Measurements from ENCODE around the gene MORN1. TPM values are rescaled to one million over a fixed set of nuclear protein-coding genes. Genes with fewer than 3 reads are reported as not detected.
"Not testable (repeated sequence)": the region's sequence is repeated elsewhere in the genome, so short reads cannot be mapped to it uniquely, and the experiment has no call there.

The MORN1 gene
- total RNA-seq, result 1 to 10 TPM; 6.4 to 7.0 (median 6.7) TPM

DNA sequence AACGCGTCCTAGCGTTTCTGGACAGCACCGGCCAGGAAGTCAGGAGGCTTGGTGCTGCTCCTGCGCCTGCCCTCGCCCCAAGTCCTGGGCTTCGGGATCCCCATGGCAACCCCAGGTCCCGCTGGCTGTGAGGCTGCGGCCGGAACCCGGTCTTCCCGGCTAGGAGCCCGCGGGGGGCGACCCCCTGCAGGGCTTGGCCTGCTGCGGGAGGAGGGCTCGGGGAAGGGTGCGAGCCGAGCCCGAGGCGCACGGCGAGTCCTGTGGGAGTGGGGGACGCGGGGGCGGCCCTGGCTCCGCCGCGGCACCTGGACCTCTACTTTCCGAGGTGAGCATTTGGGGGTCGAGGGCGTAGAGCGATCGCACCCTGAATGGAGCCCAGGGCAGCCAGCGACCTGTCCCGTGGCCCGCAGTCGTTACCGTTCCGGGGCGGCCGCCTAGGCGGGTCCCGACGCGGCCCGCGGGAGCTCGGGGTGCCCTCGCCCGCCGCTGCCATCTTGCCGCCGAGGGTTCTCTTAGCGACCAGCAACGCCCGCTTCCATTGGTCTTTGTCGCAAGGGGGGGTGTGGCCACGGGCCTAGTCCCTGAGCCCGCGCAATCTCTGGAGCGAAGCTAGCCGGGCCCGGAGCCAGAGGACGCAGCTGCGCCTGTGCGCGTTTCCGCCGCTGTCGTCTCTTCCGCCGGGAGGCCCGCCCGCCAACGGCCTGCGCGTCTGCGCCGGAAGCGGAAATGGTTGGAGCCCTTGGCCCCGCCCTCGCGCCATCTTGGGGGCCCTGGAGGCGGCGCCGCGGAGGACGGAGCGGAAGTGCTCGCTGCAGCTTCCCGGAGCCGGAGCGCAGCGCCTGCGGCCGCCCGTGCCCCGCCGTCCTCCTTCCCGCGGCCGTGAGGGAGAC lies at the start of gene MORN1, which contains the start of gene RER1:
Gene MORN1, minus strand, starts transcription at position 514 of the 890 bp plus-strand sequence. Its CDS starts 21 bp downstream, at position 493.
Gene RER1, plus strand, starts transcription at position 801 of the 890 bp plus-strand sequence. CDS start 3,950 bp downstream, outside the sequence.
- Mint-ChIP-seq H3K9me3 (no peaks in the 10 kb centered on the region), H3K27me3 (ENCODE audit: low read depth) (no peaks in the 10 kb centered on the region)

DNA sequence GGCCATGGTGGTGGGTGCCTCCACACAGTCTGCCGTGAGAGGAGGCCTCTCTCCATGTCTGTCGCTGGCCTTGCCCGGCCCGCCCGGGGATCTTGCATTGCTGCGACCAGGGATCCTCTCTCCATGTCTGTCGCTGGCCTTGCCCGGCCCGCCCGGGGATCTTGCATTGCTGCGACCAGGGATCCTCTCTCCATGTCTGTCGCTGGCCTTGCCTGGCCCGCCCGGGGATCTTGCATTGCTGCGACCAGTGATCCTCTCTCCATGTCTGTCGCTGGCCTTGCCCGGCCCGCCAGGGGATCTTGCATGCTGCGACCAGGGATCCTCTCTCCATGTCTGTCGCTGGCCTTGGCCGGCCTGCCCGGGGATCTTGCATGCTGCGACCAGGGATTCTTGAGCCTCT lies 49.0 kb upstream of the MORN1 start:
- H3K9me3 Mint-ChIP-seq; H3K4me3 Mint-ChIP-seq; H3K4me1 Mint-ChIP-seq (ENCODE audit: low read depth); H3K36me3 Mint-ChIP-seq (ENCODE audit: insufficient read depth); ATAC-seq: not testable (repeated sequence)
- peak; percentile 15 for DNase-seq
- H3K27me3 Mint-ChIP-seq (ENCODE audit: low read depth), result peaks cover 15% of the 10 kb centered on the region

More for the DNA sequence above, at the start of gene MORN1, which contains the start of gene RER1:
- Mint-ChIP-seq H3K36me3 (ENCODE audit: insufficient read depth) (peaks cover 13% of the 10 kb centered on the region), H3K4me3 (peak within 1 kb of the TSS; percentile 90), H3K4me1 (ENCODE audit: low read depth) (peaks cover 30% of the 10 kb centered on the region)
- peak; percentile 97 to 98 for ATAC-seq
- DNase-seq, result peak; percentile 98

DNA sequence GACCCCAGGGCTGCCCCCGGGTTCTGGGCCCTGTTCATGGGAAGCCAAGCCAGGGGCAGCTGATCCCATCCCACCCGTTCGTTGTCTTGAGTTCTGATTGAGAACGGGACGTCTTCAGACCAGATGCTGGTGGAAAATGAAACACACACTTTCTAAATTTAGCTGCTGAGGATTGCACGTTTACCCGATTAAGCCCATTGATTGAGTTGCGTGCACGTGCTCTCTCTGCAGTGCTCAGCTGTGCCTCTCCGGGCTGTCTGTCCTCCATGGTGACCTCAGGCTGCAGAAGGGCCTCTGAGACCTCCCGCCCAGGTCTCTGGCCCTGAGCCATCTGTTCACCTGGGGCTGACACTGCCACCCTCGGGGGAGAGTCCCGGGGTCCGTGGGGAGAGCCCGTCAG lies 48.0 kb upstream of the MORN1 start:
- ATAC-seq (no peak), DNase-seq (no peak)
- no peak overlapping the region for H3K4me3 Mint-ChIP-seq
- no peaks in the 10 kb centered on the region for H3K9me3 Mint-ChIP-seq
- no peaks in the 10 kb centered on the region for H3K36me3 Mint-ChIP-seq (ENCODE audit: insufficient read depth)
- no peaks in the 10 kb centered on the region for H3K4me1 Mint-ChIP-seq (ENCODE audit: low read depth)
- peaks cover 6% of the 10 kb centered on the region for H3K27me3 Mint-ChIP-seq (ENCODE audit: low read depth)

DNA sequence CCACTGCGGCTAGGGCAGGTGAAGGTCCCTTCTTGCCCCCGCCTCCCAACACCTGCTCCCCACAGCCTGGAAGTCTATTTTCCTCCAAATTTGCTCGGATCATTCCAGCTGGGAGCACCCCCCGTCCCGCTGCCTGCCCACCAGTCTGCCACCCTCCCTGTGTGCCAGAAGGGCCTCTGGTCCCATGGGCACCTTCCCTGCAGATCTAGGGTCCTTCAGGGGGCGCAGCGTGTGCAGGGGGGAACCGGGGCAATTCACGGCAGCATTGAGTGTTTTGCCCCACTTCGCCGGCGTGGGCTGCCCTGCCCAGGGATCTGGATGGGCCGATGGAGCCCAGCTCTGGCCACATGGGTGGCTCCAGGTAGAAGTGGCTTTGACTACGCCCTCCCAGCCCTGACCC lies 47.3 kb upstream of the MORN1 start:
- no peak for ATAC-seq
- no peak for DNase-seq
- Mint-ChIP-seq H3K4me3 (no peak overlapping the region), H3K4me1 (ENCODE audit: low read depth) (no peaks in the 10 kb centered on the region), H3K27me3 (ENCODE audit: low read depth) (peaks cover 4% of the 10 kb centered on the region), H3K9me3 (no peaks in the 10 kb centered on the region), H3K36me3 (ENCODE audit: insufficient read depth) (no peaks in the 10 kb centered on the region)

DNA sequence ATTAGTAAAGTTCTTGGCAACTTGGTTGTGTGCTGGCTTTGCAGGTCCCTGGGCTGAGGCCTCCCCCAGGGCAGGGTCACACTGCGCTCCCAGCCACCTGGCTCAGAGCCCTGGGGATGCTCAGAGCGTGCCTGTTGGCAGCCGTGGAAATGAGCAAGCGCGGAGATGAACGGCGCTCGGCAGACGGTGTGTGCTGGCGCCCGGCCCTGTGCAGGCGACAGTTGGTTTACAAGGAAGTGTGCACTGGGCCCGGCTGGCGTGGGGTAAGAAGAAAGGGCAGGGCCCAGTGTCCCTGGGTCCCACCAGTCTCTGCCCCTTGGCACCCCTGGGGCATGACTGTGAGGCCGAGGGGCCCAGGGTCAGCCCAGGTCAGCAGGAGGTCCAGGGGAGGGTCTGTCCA lies 46.7 kb upstream of the MORN1 start:
- Mint-ChIP-seq H3K9me3 (no peaks in the 10 kb centered on the region), H3K4me1 (ENCODE audit: low read depth) (no peaks in the 10 kb centered on the region), H3K36me3 (ENCODE audit: insufficient read depth) (no peaks in the 10 kb centered on the region), H3K4me3 (no peak overlapping the region), H3K27me3 (ENCODE audit: low read depth) (peaks cover 3% of the 10 kb centered on the region)
- DNase-seq, result no peak
- ATAC-seq, result no peak

DNA sequence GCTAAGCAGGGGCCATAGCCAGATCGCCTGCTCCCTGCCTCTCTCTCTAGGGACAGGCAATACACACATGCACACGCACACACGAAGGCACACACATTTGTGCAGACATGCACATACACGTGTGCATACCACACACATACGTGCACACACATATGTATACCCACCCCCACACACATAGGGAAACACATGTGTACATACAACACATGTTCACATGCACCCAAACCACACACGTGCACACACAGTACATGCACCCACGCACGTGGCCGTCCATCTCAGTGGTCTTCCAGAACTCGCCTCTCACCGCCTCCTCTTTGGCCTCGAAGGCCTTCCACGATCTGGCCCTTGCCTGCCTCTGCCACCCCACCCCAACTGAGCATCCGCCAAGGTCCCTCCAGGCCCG lies 46.3 kb upstream of the MORN1 start:
- peaks cover under 1% of the 10 kb centered on the region for H3K27me3 Mint-ChIP-seq (ENCODE audit: low read depth)
- ATAC-seq (no peak), DNase-seq (no peak)
- H3K4me3 Mint-ChIP-seq, result no peak overlapping the region
- no peaks in the 10 kb centered on the region for H3K9me3 Mint-ChIP-seq
- H3K36me3 Mint-ChIP-seq (ENCODE audit: insufficient read depth), result no peaks in the 10 kb centered on the region
- no peaks in the 10 kb centered on the region for H3K4me1 Mint-ChIP-seq (ENCODE audit: low read depth)

DNA sequence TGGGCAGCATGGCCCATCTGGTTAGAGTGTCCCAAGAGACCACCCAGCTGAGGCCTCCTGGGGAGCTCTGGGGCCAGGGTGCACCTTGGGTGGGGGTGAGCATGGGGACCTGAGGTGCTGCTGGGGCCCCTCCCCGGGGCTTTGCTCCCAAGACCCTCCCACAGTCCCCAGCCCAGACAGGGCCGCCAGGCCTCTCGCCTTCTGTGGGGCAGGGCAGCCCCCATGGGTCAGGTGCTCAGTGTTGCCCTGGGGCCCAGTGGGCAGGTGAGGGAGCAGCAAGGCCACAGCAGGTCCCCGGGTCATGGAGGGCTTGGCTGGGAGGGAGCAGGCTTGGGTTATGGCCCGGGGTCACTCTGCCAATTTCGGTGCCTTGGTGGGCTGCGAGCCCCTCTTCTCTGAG lies 45.5 kb upstream of the MORN1 start:
- ATAC-seq (no peak), DNase-seq (no peak)
- no peaks in the 10 kb centered on the region for H3K4me1 Mint-ChIP-seq (ENCODE audit: low read depth)
- no peaks in the 10 kb centered on the region for H3K9me3 Mint-ChIP-seq
- no peak overlapping the region for H3K4me3 Mint-ChIP-seq
- H3K36me3 Mint-ChIP-seq (ENCODE audit: insufficient read depth), result no peaks in the 10 kb centered on the region
- no peaks in the 10 kb centered on the region for H3K27me3 Mint-ChIP-seq (ENCODE audit: low read depth)

DNA sequence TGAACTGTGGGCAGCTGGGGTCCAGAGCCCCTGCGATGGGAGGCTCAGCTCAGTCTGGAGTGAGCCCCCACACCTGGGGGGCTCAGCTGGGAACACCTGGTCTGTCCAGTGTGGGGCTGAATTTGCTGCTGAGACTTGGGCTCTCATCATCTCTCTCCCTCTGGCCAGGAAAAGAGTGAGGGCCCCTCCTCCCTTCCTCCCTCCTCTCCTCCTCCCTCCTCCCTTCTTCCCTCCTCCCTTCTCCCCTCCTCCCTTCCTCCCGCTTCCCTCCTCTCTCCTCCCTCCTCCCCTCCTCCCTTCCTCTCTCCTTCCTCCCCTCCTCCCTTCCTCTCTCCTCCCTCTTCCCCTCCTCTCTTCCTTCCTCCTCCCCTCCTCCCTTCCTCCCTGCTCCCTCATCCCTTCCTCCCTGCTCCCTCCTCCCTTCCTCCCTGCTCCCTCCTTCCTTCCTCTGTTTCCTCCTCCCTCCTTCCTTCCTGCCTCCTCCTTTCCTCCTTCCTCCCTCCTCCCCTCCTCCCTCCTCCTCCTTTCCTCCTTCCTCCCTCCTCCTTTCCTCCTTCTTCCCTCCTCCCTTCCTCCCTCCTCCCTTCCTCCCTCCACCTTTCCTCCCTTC lies 44.5 kb upstream of the MORN1 start:
- Mint-ChIP-seq H3K9me3 (no peaks in the 10 kb centered on the region), H3K36me3 (ENCODE audit: insufficient read depth) (no peaks in the 10 kb centered on the region), H3K27me3 (ENCODE audit: low read depth) (no peaks in the 10 kb centered on the region), H3K4me3 (no peak overlapping the region), H3K4me1 (ENCODE audit: low read depth) (no peaks in the 10 kb centered on the region)
- DNase-seq, result no peak
- ATAC-seq, result no peak

DNA sequence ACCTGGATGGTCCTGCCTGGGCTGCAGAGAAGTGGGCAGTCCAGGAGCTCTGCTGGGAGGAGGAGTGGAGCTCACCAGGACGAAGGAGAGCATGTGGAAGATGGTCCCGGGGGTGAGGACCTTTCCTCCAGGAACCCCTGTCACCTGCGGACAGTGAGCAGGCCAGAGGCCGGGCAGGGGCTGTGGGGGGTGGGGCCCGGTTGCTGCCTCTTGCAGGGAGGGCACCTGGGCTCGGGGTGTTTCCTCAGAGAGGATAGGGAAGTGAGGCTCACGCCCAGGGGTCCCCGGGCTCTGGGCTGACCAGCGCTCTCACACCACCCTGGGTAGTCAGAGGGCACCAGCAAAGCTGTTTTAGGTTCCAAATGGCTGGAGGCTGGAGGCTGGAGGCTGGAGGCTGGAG lies 43.7 kb upstream of the MORN1 start:
- no peak overlapping the region for H3K4me3 Mint-ChIP-seq
- no peaks in the 10 kb centered on the region for H3K4me1 Mint-ChIP-seq (ENCODE audit: low read depth)
- no peaks in the 10 kb centered on the region for H3K9me3 Mint-ChIP-seq
- no peaks in the 10 kb centered on the region for H3K36me3 Mint-ChIP-seq (ENCODE audit: insufficient read depth)
- no peak for DNase-seq
- H3K27me3 Mint-ChIP-seq (ENCODE audit: low read depth), result no peaks in the 10 kb centered on the region
- no peak for ATAC-seq

DNA sequence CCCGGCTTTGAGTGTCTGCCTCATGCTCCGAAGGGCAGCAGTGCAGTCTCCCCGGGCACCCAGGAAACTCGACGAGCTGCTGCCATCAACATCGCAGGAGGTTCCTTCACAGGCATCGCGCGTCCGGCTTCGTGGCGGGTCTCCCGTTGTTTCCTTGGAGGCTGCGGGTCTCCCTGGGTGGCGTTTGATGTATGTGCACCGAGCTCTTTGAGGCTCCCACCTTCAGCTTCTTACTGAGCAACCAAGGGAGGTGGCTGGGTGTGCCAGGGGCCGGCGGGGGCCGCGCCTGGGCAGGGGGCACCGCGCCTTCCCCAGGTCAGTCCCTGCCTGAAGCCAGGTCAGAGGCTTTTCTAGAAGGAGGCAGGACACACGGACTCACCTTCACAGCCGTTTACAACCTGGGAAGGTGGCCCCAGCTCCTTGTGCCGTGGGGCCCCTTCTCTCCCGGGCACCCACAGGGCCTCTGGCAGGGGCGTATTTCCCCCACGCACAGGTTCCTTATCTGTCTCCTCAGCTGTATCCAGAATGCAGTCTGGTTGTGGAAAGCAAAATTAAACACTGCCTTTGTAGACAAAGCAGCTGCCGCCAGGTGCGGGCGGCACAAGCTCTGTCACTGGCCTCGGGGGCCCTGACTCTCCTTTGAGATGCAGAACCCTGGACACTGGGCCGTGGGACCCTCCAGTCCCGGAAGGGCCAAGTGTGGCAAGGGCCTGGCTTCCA lies 42.7 kb upstream of the MORN1 start:
- Mint-ChIP-seq H3K4me3 (no peak overlapping the region), H3K27me3 (ENCODE audit: low read depth) (no peaks in the 10 kb centered on the region), H3K9me3 (no peaks in the 10 kb centered on the region), H3K4me1 (ENCODE audit: low read depth) (no peaks in the 10 kb centered on the region), H3K36me3 (ENCODE audit: insufficient read depth) (no peaks in the 10 kb centered on the region)
- ATAC-seq, result no peak
- no peak for DNase-seq

DNA sequence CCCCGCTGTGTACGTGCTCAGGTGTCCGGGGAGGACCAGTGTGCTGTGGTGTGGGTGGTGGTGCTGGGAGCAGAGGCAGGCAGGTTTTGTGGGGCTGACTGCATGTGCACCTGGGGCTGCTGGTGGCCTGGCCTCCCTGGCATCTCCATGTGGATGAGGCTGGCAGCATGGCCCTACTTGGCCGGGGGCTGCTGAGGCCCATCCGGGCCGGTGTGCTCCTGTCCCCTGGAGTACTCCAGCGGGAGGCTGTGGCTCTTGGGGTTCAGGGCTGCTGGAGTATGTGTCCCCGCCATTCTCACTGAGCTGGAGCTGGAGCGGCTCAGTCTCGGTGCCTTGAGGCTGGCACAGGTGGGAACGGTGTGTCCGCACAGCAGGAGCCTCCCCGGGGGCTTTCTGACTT lies 41.8 kb upstream of the MORN1 start:
- Mint-ChIP-seq H3K4me3 (no peak overlapping the region), H3K36me3 (ENCODE audit: insufficient read depth) (no peaks in the 10 kb centered on the region), H3K4me1 (ENCODE audit: low read depth) (no peaks in the 10 kb centered on the region), H3K9me3 (no peaks in the 10 kb centered on the region), H3K27me3 (ENCODE audit: low read depth) (no peaks in the 10 kb centered on the region)
- DNase-seq, result no peak
- no peak for ATAC-seq

DNA sequence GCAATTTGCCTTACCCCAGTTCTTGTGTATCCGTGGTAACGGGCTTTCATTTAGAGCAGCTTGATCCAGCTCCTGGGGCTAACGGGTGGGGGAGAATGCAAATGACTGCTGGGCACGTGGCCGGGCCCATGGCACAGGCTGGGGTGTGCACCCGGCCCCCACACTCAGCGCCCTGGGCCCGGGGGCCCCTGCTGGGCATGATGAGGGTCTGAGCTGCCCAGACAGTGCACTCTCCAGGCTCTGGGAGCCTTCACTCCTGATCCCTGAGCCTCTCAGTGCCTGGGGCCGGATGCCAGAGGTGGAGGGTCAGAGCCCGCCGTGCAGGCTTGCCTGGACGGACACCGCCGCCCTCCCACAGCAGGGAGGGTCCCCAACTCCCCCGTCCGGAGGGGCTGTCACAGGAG lies 41.1 kb upstream of the MORN1 start:
- Mint-ChIP-seq H3K27me3 (ENCODE audit: low read depth) (no peaks in the 10 kb centered on the region), H3K9me3 (no peaks in the 10 kb centered on the region), H3K4me3 (no peak overlapping the region), H3K36me3 (ENCODE audit: insufficient read depth) (no peaks in the 10 kb centered on the region), H3K4me1 (ENCODE audit: low read depth) (no peaks in the 10 kb centered on the region)
- ATAC-seq (no peak), DNase-seq (no peak)

DNA sequence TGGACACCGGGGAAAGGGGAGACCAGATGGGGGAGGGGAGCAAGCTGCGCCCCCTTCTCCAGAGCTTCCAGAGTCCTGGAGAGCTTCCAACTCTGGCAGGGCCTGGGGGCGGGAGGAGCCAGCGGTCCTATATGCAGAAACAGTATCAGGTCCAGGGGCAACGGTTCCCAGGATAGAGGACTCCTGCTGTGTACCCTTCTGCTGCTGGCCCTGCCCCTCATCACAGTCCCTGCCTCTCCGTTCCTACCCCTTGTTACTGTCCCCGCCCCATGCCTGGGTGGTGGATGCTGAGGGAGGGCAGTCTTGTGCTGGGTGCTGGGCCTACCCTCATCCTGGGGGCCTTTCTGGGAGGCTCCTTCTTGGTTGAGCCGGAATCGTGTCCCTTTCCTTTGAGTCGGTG lies 40.2 kb upstream of the MORN1 start:
- Mint-ChIP-seq H3K4me3 (no peak overlapping the region), H3K4me1 (ENCODE audit: low read depth) (no peaks in the 10 kb centered on the region), H3K9me3 (no peaks in the 10 kb centered on the region), H3K27me3 (ENCODE audit: low read depth) (no peaks in the 10 kb centered on the region), H3K36me3 (ENCODE audit: insufficient read depth) (no peaks in the 10 kb centered on the region)
- DNase-seq (no peak), ATAC-seq (no peak)

DNA sequence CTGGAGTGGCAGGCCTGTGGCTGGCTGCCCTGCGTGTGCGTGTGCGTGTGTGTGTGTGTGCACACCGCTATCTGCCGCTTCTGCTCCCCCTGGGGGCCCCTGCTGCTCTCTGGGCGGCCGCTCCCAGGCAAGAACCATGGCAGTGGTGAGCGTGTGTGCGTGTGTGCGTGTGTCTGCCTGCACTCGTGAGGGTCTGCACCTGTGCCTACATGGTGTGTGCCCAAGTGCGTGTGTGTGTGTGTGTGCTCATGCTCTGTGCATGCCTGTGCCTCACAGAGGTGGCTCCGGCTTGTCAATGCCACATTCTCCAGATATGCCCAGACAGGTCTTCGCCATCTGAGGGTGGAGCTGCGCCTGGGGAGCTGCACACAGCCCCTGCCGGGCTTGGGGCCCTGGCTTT lies 39.7 kb upstream of the MORN1 start:
- no peaks in the 10 kb centered on the region for H3K4me1 Mint-ChIP-seq (ENCODE audit: low read depth)
- no peak overlapping the region for H3K4me3 Mint-ChIP-seq
- DNase-seq, result no peak
- no peaks in the 10 kb centered on the region for H3K9me3 Mint-ChIP-seq
- no peaks in the 10 kb centered on the region for H3K36me3 Mint-ChIP-seq (ENCODE audit: insufficient read depth)
- no peak for ATAC-seq
- no peaks in the 10 kb centered on the region for H3K27me3 Mint-ChIP-seq (ENCODE audit: low read depth)

All from activated T-cell treated with anti-CD3 and anti-CD28 coated beads, Interleukin-2, amount 50 U/mL, for 4 hours (primary cell).